Lower leg skin (tissue), 4 donors: ENCODE measurements around the gene ZNF106. TPM values are rescaled to one million over a fixed set of nuclear protein-coding genes. Genes with fewer than 3 reads are reported as not detected.

ENCODE experiments used
- DNase-seq, 2 donors: peaks; one replicate each; pipeline ENCODE4 v3.0.0-alpha.2; 2019; ENCODE audit warnings: low spot score in 2 of 2
- H3K4me3 ChIP-seq: fragments of 200-600 bp; sonication (generic); 2 replicates; pipeline ENCODE4 v1.5.1; 2017; ENCODE audit warnings: mild to moderate bottlenecking, low read depth; ENCODE audit not compliant: poor library complexity, severe bottlenecking
- CTCF ChIP-seq, 3 donors: fragments of 450-650 bp; IDR thresholded peaks; one replicate each; pipeline ENCODE4 v1.5.1; 2016; ENCODE audit warnings: antibody characterized with exemption in 3 of 3, mild to moderate bottlenecking in 3 of 3, moderate library complexity in 2 of 3
- POLR2A ChIP-seq, 2 donors: fragments of 450-650 bp; IDR thresholded peaks; one replicate each; pipeline ENCODE4 v1.6.1; 2016 to 2017; ENCODE audit warnings: antibody characterized with exemption in 2 of 2, mild to moderate bottlenecking in 1 of 2, moderate library complexity in 1 of 2
- WGBS, 2 donors: methylation state at CpG; one replicate each; pipeline ENCODE4 v1.1.5; 2018; 5-methylcytosine and 5-hydroxymethylcytosine counted together
- intact Hi-C: fragments of 100-400 bp; cut with DNase I; formaldehyde crosslinking; loops from one replicate; pipeline ENCODE4 v1.15.0; 2023; ENCODE audit warnings: low total_unique reads
- total RNA-seq, 4 donors: library from RNA; depleted of rRNA; stranded (reverse); fragments of >200 nt; gene quantifications; one replicate each; pipeline ENCODE4 v1.1.0, GENCODE V29; 2016

Gene ZNF106
- total RNA-seq, 4 donors from 2014 or later: 23.1 to 40.0 (median 31.1) TPM

- DNase-seq: no peak
- no peak overlapping the region for H3K4me3 ChIP-seq
- 91 to 96% methylated on average over 7 of the region's 7 CpGs for WGBS, 2 donors
- intact Hi-C loops: no loop called here
- TF ChIP-seq POLR2A (IDR thresholded peaks at IDR 0.05) (no peak), CTCF (IDR thresholded peaks at IDR 0.05) (no peak)
Observed at GRCh38 chr15:42411884-42412283, 79.1 kb downstream of the ZNF106 start.

- 78 to 82% methylated on average over 8 to 9 of the region's 9 CpGs for WGBS, 2 donors
- intact Hi-C loops: no loop called here
- DNase-seq: peak in 1 of 2 donors; percentile 76
- TF ChIP-seq CTCF (IDR thresholded peaks at IDR 0.05) (no peak), POLR2A (IDR thresholded peaks at IDR 0.05) (no peak)
- H3K4me3 ChIP-seq: no peak overlapping the region
Observed at GRCh38 chr15:42409011-42409410, 81.9 kb downstream of the ZNF106 start.

GRCh38 chr15:42408178-42408577 is 82.8 kb downstream of the ZNF106 start:
- DNase-seq: peak in 1 of 2 donors; percentile 73
- H3K4me3 ChIP-seq: no peak overlapping the region
- intact Hi-C loops: no loop called here
- TF ChIP-seq CTCF (IDR thresholded peaks at IDR 0.05): no peak
- TF ChIP-seq POLR2A (IDR thresholded peaks at IDR 0.05): no peak
- WGBS, 2 donors: 65 to 68% methylated on average over 4 of the region's 4 CpGs

DNA sequence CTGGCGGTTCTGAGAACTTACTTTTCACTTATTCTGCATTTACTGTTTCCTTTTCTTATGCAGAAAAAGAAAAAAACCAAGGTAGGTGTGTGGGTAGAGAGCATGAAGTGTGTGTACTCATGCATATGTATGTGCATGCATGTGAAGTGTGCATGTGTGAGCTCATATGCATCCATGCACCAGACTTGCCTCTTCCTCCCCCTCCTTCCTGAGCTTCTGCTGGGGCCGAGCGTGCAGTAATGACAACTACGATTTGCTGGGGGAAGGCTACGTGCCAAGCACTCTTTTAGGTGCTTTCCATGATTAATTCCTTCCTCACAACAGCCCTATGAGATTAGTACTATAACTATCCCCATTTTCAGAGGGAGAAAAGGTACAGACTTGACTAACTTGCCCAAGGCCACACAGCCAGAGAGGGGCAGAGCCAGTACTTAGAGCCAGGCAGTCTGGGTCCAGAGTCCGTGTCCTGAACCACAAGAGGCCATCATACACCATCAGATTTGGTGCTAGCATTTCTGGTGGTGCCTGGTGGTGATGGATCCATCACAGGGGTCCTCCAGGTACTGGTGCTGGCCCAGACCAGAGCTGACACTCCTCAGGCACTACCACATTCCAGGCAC is 85.0 kb downstream of the ZNF106 start:
- TF ChIP-seq POLR2A (IDR thresholded peaks at IDR 0.05) (no peak), CTCF (IDR thresholded peaks at IDR 0.05) (no peak)
- H3K4me3 ChIP-seq: no peak overlapping the region
- intact Hi-C loops: no loop called here
- 26 to 32% methylated on average over 6 of the region's 6 CpGs for WGBS, 2 donors
- DNase-seq: no peak

DNA sequence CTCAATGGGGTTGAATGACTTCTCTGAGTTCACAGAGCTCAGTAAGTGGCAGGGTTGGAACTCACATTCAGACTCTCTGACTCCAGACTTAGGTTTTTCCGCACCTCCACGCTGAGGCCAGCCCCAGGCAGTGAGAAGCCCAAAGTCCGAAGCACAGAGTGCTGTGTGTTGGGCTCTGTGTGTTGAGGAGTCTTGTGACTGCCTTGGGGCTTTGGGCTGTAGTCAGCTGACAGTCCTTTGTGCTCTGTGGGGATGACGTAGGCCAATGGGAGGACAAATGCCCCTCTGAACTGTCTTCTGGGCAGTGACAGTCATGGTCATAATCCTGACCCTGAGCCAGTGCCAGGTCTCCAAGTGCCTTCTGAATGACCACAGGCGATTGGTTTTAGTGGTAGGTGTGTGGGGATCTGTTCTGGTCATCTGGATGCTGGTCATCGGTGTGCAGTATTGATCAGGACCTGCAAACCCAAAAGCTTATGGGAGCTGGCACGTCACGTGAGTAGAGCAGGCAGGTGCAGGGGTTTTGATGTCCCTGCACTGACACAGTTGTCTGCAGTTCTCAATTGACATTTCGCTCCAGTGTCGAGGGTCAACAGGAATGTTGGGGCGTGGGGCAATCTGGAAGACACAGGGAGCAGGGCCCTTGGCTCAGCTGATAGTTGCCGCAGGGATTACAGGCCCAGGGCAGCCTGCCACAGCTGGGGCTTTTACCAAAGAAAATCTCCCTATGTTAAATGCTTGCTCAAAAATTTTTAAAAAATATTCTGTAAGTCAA is 86.3 kb downstream of the ZNF106 start:
- TF ChIP-seq CTCF (IDR thresholded peaks at IDR 0.05) (no peak), POLR2A (IDR thresholded peaks at IDR 0.05) (no peak)
- peak in 1 of 2 donors; percentile 26 for DNase-seq
- H3K4me3 ChIP-seq: no peak overlapping the region
- intact Hi-C loops: no loop called here
- 86 to 90% methylated on average over 11 of the region's 12 CpGs for WGBS, 2 donors
